ENCODE measurements around the gene BANP. TPM values are rescaled to one million over a fixed set of nuclear protein-coding genes. Genes with fewer than 3 reads are reported as not detected.
"Not testable (repeated sequence)": the region's sequence is repeated elsewhere in the genome, so short reads cannot be mapped to it uniquely, and the experiment has no call there.

BANP gene
- total RNA-seq, 1 experiment from 2014 or later: 37.2 TPM

GRCh38 chr16:88094253-88094575, 143.0 kb downstream of the BANP start:
- H3K9ac ChIP-seq (ENCODE audit: low read length); H3K79me2 ChIP-seq (ENCODE audit: insufficient read depth, low read length); H3K9me2 ChIP-seq (ENCODE audit: insufficient read depth); H3K27me3 ChIP-seq (ENCODE audit: insufficient read depth, low read length); H4K20me1 ChIP-seq (ENCODE audit: insufficient read depth); H3K36me3 ChIP-seq (ENCODE audit: control insufficient read depth in 1 of 2, insufficient read depth in 2 of 2, low read length in 2 of 2); ATAC-seq; H3K4me3 ChIP-seq (replicated peaks in 1 of 2; ENCODE audit: low read depth in 1 of 2, low read length in 2 of 2); H3K27ac ChIP-seq (ENCODE audit: low read depth, low read length); H2AFZ ChIP-seq (ENCODE audit: low read depth, low read length, poor library complexity, severe bottlenecking); H3K4me1 ChIP-seq (ENCODE audit: control insufficient read depth in 1 of 2, insufficient read depth in 2 of 2, low read length in 2 of 2); POLR2A ChIA-PET; H3K4me2 ChIP-seq (ENCODE audit: low read length); BruUV-seq (replicated peaks); CTCF ChIA-PET; intact Hi-C loops (cut with micrococcal nuclease); H3K9me3 ChIP-seq (ENCODE audit: control insufficient read depth in 1 of 2, insufficient read depth in 1 of 2, low read depth in 1 of 2, low read length in 2 of 2); DNase-seq (ENCODE audit: low read depth, low spot score); RAD21 ChIA-PET (ENCODE audit: low non-redundant PET in 1 of 2, low total read pairs in 2 of 2, uncharacterized antibody in 2 of 2, unreplicated experiment in 2 of 2): not testable (repeated sequence)

DNA sequence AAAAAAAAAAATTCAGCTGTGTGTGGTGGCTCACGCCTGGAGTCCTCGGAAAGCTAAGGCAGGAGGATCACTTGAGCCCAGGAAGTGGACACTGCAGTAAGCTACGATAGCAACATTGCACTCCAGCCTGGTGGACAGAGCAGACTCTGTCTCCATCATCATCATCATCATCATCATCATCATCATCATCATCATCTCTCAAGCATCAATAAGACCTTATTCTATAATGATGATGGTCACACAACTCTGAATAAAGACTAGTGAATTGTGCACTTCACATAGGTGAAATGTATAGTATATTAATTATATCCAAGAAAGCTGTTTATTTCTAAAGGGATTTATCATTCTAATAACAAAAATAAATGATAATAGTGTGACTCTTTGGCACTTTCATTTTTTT, 143.7 kb downstream of the BANP start:
- DNase-seq (ENCODE audit: low read depth, low spot score); H3K36me3 ChIP-seq (ENCODE audit: control insufficient read depth in 1 of 2, insufficient read depth in 2 of 2, low read length in 2 of 2); H3K9ac ChIP-seq (ENCODE audit: low read length); H3K79me2 ChIP-seq (ENCODE audit: insufficient read depth, low read length); H2AFZ ChIP-seq (ENCODE audit: low read depth, low read length, poor library complexity, severe bottlenecking); BruUV-seq (replicated peaks); H3K4me2 ChIP-seq (ENCODE audit: low read length); CTCF ChIA-PET; intact Hi-C loops (cut with micrococcal nuclease); RAD21 ChIA-PET (ENCODE audit: low non-redundant PET in 1 of 2, low total read pairs in 2 of 2, uncharacterized antibody in 2 of 2, unreplicated experiment in 2 of 2); H3K27ac ChIP-seq (ENCODE audit: low read depth, low read length); H3K4me3 ChIP-seq (replicated peaks in 1 of 2; ENCODE audit: low read depth in 1 of 2, low read length in 2 of 2); POLR2A ChIA-PET; H4K20me1 ChIP-seq (ENCODE audit: insufficient read depth); H3K9me2 ChIP-seq (ENCODE audit: insufficient read depth); H3K27me3 ChIP-seq (ENCODE audit: insufficient read depth, low read length); H3K4me1 ChIP-seq (ENCODE audit: control insufficient read depth in 1 of 2, insufficient read depth in 2 of 2, low read length in 2 of 2); ATAC-seq; H3K9me3 ChIP-seq (ENCODE audit: control insufficient read depth in 1 of 2, insufficient read depth in 1 of 2, low read depth in 1 of 2, low read length in 2 of 2): not testable (repeated sequence)

DNA sequence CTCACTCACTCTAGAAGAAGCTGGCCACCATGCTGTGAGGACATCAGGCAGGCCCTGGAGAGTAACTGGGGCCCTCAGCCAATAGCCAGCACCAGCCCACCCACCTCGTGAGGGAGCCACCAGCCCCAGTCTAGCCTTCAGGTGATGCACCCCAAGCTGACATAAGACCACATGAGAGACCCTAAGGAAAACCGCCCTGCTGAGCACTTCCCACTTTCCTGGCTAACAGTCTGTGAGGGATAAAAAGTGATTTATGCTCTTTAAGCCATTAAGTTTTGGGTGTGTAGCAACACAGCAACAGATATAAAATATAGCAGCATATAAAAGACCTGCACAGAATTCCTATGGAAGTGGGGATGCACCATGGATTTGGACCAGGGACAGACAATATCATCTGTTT, 145.4 kb downstream of the BANP start:
- H4K20me1 ChIP-seq (ENCODE audit: insufficient read depth); H3K9ac ChIP-seq (ENCODE audit: low read length); ATAC-seq; H3K4me3 ChIP-seq (replicated peaks in 1 of 2; ENCODE audit: low read depth in 1 of 2, low read length in 2 of 2); intact Hi-C loops (cut with micrococcal nuclease); H3K27me3 ChIP-seq (ENCODE audit: insufficient read depth, low read length); DNase-seq (ENCODE audit: low read depth, low spot score); H3K36me3 ChIP-seq (ENCODE audit: control insufficient read depth in 1 of 2, insufficient read depth in 2 of 2, low read length in 2 of 2); BruUV-seq (replicated peaks); CTCF ChIA-PET; RAD21 ChIA-PET (ENCODE audit: low non-redundant PET in 1 of 2, low total read pairs in 2 of 2, uncharacterized antibody in 2 of 2, unreplicated experiment in 2 of 2); H3K4me2 ChIP-seq (ENCODE audit: low read length); H3K4me1 ChIP-seq (ENCODE audit: control insufficient read depth in 1 of 2, insufficient read depth in 2 of 2, low read length in 2 of 2); H2AFZ ChIP-seq (ENCODE audit: low read depth, low read length, poor library complexity, severe bottlenecking); H3K9me3 ChIP-seq (ENCODE audit: control insufficient read depth in 1 of 2, insufficient read depth in 1 of 2, low read depth in 1 of 2, low read length in 2 of 2); H3K79me2 ChIP-seq (ENCODE audit: insufficient read depth, low read length); H3K9me2 ChIP-seq (ENCODE audit: insufficient read depth); POLR2A ChIA-PET; H3K27ac ChIP-seq (ENCODE audit: low read depth, low read length): not testable (repeated sequence)

Data from HCT116 (cell line).